Activated naive CD4-positive, alpha-beta T cell treated with anti-CD3 and anti-CD28 coated beads, Interleukin-2, amount 50 U/mL, for 16 hours (primary cell): Measurements from ENCODE around the gene TAF11L8.
"Not testable (repeated sequence)": the region's sequence is repeated elsewhere in the genome, so short reads cannot be mapped to it uniquely, and the experiment has no call there.

ENCODE experiments used
- DNase-seq: peaks from one replicate; pipeline ENCODE4 v3.0.0-alpha.2; 2020

The TAF11L8 gene

GRCh38 chr5:17590860-17591259 lies at the start of gene TAF11L8:
Gene TAF11L8, minus strand, starts transcription at chr5:17590960.
- DNase-seq, result not testable (repeated sequence)

GRCh38 chr5:17634160-17634559 lies 43.4 kb upstream of the TAF11L8 start, which contains the start of gene TAF11L14:
Gene TAF11L14, plus strand, starts transcription at chr5:17634460.
- DNase-seq, result no peak

DNA sequence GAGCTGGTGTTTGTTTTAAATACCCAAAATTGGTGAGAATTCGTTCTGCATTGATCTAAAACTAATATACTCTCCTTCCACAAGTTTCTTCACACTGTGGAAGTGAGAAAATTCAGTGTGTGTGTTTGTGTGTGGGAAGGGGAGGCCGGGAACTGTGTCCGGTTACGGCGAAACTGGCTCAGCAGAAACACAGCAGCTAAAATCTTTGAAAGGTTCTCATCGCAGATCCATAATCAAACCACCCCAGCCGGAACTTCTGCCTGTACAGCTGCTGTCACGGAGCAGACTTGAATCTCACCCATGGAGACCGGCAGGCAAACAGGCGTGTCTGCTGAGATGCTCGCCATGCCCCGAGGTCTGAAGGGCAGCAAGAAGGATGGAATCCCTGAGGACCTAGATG lies 41.0 kb upstream of the TAF11L8 start, which contains the start of gene TAF11L13:
Gene TAF11L13 (plus strand): TSS at position 301 of the 400 bp plus-strand sequence.
- not testable (repeated sequence) for DNase-seq

- DNase-seq, result no peak
Measured at GRCh38 chr5:17625686-17626085, 34.9 kb upstream of the TAF11L8 start.

DNA sequence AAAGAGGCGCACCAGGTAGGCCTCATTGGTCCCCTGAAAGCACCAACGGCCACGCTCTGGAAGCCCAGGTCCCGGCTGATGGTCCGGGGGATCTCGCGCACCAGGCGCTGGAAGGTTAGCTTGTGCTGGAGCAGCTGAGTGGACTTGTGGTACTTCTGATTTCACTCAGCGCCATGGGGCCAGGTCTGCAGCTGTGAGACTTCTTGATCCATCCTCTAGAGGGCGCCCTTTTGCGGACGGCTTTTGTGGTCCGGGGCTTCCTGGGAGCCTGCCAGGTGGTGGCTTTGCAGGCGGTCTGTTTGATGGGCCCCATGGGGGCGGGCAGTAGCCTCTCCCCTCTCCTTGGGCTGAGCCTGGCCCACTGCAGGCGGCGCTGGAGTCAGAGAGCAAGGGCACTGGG lies 29.9 kb upstream of the TAF11L8 start:
- no peak for DNase-seq

- DNase-seq, result no peak
Measured at GRCh38 chr5:17619354-17619753, 28.6 kb upstream of the TAF11L8 start.

- no peak for DNase-seq
Measured at GRCh38 chr5:17614872-17615605, 24.3 kb upstream of the TAF11L8 start.

GRCh38 chr5:17610092-17610491 lies 19.3 kb upstream of the TAF11L8 start, which contains the start of gene TAF11L12:
Gene TAF11L12, plus strand, starts transcription at chr5:17610392.
- not testable (repeated sequence) for DNase-seq

- not testable (repeated sequence) for DNase-seq
Measured at GRCh38 chr5:17607461-17607860, 16.7 kb upstream of the TAF11L8 start.

GRCh38 chr5:17604951-17605350 lies 14.2 kb upstream of the TAF11L8 start:
- no peak for DNase-seq

DNA sequence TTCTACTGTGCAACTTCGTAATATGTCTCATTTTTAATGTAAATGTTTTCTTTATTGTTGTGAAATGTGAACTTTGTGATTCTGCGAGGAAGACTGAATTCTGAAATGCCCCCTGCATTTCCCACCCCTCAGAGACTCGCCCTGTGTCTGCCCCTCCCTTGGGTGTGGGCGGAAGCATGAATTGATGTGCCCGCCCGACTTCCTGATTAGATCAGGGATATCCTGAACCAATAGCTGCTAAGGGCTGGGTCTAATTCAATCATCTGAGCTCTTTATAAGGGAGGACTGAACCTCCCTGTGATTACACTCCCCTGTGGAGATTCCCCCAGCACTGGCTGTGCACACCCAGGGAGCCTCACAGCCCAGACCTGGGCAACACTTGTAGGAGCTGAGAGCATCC lies 13.1 kb upstream of the TAF11L8 start, which contains the start of gene TAF11L11:
Gene TAF11L11 (plus strand): TSS at position 304 of the 400 bp plus-strand sequence.
- not testable (repeated sequence) for DNase-seq

GRCh38 chr5:17597728-17598127 lies 7.0 kb upstream of the TAF11L8 start, which contains the start of gene TAF11L10:
Gene TAF11L10, minus strand, starts transcription at chr5:17597828.
- not testable (repeated sequence) for DNase-seq

- not testable (repeated sequence) for DNase-seq
Measured at GRCh38 chr5:17594255-17594654, 3.5 kb upstream of the TAF11L8 start, which contains the start of gene TAF11L9. Gene TAF11L9, minus strand, starts transcription at chr5:17594394.

DNA sequence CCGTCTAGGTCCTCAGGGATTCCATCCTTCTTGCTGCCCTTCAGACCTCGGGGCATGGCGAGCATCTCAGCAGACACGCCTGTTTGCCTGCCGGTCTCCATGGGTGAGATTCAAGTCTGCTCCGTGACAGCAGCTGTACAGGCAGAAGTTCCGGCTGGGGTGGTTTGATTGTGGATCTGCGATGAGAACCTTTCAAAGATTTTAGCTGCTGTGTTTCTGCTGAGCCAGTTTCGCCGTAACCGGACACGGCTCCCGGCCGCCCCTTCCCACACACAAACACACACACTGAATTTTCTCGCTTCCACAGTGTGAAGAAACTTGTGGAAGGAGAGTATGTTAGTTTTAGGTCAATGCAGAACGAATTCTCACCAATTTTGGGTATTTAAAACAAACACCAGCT lies 5.1 kb downstream of the TAF11L8 start, which contains the start of gene TAF11L7:
Gene TAF11L7 (minus strand): TSS at position 101 of the 400 bp plus-strand sequence.
- not testable (repeated sequence) for DNase-seq
